ENCODE results near the gene NCBP2.

DNA sequence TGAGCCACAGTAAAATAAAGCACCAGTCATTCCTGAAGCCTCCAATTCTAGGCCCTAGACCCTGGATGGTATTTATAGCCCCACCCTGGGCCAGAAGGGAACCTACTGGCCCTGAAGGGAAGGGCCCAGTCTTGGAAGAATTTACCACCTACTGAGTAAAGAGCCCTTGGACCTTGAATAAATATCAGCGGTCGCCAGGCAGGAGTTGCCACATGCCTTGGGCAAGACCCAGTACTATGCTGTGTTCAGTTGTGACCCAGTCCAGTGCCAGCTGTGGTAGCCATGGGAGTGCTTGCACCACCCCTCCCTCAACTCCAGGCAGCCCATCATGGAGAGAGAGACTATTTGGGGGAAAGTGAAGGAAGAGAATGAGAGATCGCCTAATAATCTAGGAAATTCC is 27.0 kb downstream of the NCBP2 start:
- TF ChIP-seq, protein P1, sequence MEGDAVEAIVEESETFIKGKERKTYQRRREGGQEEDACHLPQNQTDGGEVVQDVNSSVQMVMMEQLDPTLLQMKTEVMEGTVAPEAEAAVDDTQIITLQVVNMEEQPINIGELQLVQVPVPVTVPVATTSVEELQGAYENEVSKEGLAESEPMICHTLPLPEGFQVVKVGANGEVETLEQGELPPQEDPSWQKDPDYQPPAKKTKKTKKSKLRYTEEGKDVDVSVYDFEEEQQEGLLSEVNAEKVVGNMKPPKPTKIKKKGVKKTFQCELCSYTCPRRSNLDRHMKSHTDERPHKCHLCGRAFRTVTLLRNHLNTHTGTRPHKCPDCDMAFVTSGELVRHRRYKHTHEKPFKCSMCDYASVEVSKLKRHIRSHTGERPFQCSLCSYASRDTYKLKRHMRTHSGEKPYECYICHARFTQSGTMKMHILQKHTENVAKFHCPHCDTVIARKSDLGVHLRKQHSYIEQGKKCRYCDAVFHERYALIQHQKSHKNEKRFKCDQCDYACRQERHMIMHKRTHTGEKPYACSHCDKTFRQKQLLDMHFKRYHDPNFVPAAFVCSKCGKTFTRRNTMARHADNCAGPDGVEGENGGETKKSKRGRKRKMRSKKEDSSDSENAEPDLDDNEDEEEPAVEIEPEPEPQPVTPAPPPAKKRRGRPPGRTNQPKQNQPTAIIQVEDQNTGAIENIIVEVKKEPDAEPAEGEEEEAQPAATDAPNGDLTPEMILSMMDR (IDR thresholded peaks at IDR 0.05): no peak
- TF ChIP-seq EZH2phosphoT487 (IDR thresholded peaks at IDR 0.05) (no peak), EZH2 (IDR thresholded peaks at IDR 0.05) (no peak)

Data from neural progenitor cell (in vitro differentiated cells).